Activated CD4-positive, CD25-positive, alpha-beta regulatory T cell treated with anti-CD3 and anti-CD28 coated beads, Interleukin-2, amount 50 U/mL, for 16 hours (primary cell): ENCODE data around the gene CKB.
A peak's percentile ranks its signal among the peaks of the same experiment; 100 is the strongest.

Source experiments
- DNase-seq: peaks from one replicate; pipeline ENCODE4 v3.0.0-alpha.2; 2020; ENCODE audit warnings: low read depth, low spot score

CKB gene

DNA sequence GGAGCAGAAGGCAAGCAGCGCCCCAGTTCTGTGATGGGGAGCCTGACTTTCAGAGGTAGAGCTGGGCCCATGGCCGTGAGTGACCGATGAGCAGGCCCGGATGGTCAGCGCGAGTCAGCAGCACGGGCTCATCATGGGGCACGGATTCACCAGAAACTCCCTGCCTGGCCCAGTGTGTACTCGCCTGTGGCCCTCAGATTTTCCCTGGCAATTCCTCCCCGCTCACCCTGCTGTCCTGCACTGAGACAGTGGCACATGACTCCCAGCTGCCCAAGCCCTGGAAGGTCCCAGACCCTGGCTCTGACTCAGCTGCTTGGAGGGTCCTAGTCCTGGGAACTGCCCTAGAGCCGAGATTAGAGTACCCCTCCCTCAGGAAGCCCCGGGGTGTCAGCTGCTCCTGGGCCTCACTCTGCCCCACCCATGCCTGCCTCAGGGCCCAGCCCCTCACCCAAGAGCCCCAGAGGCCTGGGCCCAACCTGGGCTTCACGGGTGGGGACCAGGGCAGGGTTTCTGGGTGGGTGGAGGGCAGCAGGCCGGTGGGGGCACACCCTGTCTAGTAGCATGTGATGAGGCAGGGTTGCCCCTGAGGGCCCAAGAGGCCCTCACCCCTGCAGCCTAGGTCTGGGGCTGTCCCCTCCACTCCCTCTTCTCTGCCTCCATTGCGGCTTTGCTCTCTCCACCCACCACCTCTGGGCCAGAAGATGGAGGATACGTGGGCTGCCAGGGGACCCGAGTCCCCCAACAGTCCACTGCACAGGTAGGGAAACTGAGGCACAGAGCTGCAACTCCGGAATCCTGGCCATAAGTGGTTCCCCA is 14.8 kb upstream of the CKB start:
- no peak for DNase-seq

DNA sequence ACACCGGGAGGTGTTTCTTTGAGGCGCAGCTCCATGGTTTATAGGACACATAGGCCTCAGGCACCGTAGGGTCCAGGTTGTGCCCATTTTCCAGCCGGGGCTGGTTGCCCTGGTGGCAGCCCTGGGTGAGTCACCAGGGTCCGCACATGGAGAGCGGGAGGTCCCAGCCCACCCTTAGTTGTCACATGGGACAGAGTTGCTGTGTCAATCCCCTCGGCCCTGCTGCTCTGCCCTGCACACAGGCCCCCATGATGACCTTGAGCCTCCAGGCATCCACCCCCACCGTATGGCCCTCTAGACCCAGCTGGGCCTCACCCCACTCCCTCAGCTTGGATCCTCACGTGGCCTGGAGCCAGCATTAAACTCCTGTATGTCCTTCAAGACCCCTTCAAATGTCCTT is 14.1 kb upstream of the CKB start:
- no peak for DNase-seq

DNA sequence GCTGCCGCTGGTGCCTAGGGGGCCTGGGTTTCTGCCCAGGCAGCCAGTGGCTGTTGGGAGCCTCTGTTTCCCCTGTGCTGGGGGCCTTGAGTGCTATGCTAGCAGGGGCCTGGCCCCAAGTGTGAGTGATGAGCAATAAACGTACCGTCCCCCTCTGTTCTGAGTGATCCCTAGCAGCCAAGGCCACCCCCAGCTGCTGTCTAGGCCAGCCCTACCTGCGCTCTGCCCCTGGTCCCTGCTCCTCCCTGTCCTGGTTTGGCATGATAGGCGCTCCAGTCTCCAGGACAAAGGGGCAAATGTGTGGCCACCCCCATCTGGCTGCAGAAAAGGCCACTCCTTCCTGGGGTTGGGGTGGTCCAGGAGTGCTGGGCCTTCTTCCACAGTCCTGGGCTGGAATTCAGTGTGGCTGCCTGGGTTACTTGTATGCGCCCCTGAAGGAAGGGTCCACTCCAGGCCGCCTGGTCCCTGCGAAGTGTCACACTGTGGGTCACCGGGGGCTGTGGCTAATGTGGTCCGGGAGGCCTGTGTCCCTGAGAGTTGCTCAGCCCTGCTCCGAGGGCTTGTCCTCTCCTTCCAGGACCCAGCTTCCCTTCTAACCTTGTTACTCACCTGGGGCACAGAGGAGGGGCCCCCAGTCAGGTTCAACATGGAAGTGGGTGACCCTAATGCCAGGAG is 13.4 kb upstream of the CKB start:
- DNase-seq: no peak

DNA sequence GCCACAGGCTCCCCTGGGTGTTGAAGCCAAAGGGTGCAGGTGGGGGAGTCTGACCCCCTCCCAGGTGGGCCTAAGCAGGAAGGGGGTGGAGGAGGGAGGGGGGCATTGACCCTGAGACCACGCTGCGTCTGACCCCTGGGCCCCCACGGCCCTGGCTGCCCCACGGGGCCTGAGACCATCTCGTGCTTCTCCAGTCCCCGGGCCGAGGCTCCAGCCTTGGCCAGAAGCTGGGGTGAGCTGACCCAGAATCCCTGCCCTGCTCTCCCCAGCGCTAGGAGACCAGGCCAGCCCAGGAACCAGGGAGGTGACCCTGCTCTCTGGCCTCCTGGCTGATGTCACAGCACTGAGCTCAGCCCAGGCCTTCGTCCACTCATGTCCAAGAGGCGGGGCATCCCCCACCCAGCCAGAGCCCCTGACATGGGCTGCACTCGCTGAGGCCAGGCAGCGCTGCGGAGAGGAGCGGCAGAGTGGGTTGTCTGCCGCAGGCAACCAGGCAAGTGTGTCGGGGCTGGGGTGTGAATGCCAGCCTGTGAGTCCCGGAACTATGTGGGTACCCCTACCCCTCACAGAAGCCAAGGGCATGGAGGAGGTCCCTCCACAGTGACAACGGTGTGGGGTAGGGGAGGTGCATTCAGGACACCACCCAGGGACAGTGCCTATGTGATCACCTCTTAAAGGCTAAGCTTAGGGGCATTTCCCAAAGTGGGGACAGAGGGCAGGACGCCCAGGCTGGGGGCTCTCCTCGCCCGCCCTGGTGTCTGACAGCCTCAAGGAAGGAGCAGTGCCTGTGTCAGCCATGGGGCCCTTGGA is 12.7 kb upstream of the CKB start:
- no peak for DNase-seq

DNA sequence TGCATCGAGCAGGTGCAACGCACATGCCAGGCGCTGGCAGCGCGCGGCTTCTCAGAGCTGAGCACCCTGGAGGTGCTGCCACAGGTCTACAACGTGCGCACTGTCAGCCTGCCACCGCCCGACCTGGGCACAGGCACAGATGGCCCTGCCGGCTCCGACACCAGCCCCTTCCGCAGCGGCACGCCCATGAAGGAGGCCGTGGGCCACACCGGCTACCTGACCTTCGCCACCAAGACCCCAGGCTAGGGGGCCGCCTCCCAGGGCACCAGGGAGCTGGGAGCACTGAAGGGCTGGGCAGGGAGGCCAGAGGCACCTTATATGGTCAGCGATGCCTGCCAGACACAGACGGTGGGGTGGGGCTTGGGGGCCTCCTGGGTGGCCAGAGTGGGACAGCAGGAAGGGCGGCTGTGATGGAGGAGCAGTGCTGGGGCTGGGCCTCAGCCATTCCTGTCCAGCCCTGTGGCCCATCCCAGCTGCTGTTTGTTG is 12.0 kb upstream of the CKB start:
- DNase-seq: no peak

DNA sequence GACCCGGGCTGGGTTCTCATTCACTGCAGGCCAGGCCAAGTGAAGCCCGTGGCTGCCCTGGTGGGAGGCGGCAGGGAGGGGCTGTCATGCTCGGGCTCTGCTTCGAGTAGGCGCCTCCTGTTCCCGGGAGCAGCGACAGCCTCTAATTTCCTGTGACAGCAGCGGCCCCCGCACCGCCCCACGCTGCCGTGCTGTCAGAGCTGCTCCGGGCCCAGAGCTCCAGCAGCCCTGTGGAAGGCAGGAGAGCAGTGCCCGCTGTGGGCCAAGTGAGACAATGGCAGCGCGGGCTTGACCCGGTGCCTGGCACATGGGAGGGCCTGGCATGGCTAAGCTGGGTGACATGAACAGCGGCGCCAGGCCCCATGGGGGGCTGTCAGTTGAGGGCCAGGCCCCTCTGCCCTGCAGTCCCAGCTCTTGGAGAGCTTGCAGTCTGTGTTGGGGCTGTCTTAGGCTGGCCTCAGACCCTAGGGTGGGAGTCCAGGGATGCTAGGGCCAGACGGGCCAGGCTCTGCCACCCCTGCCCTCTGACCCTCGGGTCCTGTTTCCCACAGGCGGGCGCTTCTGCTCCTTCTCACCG is 11.5 kb upstream of the CKB start:
- DNase-seq: no peak

DNA sequence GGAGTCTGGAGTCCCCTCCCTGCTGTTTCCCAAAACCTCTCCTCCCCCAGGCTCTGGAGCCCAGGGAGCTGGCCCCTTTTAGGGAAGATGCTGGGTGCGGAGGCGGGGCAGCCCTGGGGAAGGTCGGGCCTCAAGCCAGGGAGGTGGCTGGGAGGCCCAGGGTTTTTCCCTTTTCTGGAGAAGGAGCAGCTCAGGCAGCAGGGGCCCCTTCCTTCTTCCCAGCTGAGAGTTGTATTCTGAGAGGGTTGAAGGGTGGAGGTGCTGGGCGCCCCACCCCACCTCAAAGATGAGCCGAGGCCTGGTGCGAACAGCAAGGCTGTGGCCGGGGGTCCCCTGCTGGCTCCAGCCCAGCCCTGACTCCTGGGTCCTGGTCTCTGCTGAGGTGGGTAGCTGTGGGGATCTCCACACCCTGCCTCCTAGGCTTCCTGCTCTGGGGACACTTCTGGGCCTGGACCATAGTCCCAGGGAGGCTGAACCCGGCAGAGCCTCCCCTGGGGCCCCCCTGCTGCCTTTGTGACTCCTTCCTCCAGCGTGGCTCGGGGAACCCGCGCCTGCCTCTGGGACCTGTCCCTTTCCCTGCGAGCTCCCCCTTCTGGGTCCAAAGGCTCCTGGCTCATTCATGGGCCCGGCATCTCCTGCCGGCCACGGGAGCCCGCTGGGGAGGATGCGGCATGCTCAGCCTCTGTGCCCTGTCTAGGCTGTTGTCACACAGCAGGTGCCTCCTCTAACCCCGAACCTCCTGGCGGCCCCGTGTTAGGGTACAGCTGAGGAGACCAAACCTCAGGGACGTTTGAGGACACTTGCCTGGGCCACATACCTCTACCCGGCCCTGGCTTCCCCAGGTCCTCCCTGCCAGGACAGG is 10.7 kb upstream of the CKB start:
- DNase-seq: no peak

DNA sequence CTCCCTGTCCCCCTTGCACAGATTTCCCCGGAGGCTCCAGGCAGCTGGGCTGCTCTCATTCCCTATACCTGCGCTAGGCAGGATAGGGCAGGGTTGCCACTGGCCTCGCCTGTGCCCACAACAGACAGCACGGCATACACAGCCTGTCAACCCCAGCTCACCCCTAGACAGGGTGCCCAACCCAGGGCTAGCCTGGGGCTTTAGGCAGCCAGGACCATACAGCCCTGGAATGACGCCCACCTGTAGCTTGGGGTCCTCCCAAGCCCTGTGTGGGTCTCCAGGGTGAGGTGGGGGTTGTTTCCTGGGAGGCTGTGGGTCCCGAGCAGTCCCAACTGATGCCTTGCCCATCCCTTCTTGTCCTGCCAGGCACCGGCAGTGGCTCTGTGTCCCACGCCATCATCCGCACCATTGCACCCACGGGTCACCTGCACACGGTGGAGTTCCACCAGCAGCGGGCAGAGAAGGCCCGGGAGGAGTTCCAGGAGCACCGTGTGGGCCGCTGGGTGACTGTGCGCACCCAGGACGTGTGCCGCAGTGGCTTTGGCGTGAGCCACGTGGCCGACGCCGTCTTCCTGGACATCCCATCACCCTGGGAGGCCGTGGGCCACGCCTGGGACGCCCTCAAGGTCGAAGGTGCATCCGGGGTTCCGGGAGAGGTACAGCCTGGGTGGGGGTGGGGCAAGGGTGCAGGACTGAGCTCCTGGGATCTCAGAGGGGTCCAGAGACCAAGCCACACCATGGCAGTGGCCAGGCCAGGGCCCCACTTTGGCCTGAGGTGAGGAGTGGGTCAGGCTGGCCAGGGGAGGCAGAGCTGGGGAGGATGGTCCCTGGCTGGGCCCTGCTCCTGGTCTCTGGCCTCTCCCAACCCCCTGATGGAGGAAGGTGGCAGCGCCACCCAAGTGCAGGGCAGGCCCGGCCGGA is 9.8 kb upstream of the CKB start:
- no peak for DNase-seq

DNA sequence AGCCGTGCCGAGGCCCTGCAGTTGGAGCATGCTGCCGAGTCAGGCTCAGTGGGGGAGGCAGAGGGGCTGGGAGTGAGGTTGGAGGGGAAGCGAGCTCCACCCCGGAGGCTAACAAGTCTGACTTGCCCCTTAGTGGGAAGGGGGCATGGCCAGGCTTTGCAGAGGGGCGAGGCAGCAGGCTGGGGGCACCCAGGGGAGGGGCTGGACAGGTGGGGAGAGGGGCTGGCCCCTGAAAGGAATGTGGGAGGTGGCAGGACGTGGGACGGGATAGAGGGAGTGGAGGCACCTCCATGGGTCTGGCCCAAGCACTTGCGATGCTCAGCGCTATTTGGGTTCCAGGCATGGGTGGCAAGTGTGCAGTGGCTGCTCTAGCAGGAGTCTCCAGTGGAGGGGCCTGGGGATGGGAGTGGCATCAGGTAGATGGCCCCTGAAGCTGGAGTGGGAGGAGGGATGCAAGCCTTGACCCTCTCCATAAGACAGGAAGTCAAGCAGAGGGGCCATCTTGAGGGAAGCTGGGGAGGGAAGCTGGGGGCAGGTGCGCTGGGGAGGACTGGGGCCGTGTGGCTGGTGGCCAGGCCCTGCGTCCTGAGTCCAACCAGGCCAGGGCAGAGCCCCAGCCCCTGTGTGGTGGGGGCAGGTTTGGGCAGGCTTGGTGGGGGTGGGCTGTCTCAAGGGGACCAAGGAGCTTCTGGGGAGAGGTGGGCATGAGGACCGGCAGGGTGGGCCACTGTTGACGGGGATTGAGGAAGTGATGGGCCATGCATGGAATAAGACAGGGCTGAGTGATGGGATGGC is 9.0 kb upstream of the CKB start:
- DNase-seq: no peak

DNA sequence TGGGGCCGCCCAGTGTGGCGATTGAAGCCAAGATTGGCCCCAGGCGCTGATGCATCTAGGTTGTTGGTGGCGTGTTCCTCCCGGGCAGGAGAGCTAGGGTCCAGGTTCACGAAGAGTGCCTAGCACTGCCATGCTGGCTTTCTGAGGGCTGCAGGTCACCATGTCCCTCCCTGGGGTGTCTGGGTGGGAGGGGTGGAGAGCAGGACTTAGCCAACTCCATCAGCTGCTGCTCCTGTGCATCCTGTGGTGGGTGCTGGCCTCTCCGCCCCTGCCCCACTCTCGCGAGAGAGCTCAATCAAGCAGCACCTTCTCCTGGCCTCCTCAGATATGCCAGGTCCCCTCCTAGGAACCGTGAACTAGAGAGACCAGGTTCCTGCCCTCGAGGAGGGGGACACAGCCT is 8.2 kb upstream of the CKB start:
- no peak for DNase-seq

DNA sequence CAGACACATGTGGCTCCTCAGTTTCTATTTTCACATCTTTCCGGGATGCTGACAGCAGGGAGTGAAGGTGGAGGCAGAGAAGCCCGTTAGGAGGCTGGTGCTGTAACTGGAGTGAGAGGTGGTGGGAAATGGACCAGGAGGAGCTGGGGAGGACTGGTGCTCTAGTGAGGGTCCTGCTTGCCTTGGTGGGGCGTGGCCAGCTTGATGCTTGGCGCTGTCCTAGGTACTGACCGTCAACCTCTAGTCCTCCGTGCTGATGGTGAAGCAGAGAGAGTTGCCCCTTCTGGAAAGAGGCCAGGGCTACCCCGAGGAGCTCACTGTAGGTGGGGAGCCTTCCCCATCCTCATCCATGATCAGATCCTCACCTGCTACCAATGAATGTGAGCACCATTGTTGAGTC is 7.8 kb upstream of the CKB start:
- no peak for DNase-seq

DNA sequence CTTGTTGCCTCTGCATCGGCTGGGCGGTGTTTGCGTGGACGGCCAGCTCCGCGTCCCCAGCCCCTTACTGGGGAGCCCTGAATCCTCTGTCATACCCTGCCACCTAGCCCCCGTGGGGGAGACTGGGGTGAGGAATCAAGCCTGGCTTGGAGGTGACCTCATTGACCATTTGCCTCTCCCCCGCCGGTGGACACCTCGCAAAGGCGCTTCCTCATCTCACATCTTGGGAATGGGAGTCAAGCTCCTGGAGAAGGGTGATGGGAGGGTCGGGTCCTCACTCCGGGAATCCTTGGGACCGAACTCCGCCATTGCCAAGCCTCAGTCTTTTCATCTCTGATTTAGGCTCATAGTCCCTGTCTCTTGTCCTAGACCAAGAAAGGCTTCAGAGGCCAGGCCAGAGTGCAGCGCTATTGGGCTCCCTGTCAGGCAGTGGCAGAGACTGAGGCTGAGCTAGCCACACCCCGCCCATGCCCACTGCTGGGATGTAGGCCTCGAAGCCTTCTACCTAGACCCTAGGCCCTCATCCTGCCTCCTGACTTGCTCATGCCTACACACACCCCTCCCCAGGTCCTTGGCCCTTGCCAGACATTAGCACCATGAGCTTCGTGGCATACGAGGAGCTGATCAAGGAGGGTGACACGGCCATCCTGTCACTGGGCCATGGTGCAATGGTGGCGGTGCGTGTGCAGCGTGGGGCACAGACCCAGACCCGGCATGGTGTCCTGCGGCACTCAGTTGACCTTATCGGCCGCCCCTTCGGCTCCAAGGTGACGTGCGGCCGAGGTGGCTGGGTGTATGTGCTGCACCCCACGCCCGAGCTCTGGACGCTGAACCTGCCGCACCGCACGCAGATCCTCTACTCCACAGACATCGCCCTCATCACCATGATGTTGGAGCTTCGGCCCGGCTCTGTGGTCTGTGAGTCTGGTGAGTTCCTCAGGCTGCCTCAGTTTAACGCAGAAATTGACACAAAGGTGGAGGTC is 7.0 kb upstream of the CKB start:
- DNase-seq: no peak

DNA sequence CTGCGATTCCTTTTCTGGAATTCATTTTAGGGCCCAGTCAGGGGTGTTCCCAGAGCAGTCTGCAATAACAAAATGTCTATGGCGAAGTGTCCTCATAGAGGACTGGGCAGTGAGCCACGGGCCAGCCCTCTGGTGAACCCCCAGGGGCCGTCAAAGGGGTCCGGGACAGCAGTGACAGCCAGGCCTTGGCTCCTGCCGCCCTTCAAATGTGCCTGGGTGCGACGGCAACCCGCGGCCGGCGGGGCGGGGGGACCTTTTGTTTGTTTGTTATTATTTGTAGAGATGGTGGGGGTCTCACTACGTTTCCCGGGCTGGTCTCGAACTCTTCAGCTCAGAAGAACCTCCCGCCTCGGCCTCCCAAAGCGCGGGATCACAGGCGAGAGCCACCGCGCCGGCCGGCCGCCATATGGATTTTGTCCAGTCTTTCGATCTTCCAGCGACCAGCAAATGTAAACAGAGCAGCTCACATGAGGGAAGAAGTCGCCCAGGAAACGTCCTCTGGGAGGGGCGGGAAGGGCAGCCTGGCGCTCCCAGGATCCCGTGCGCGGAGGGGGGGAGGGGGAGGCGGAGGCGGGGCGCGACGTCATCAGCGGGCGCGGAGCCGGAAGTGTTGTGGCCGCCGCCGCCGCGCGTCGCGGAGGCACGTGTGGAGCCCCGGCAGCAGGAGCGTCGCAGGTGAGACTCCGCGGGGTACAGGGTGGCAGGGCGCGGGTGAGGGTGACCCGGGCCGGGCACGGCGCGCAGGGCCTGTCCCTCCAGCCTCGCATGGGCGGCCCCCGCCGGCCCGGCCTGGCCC is 6.2 kb upstream of the CKB start, which contains the start of gene TRMT61A:
Gene TRMT61A, plus strand, starts transcription at position 610 of the 796 bp plus-strand sequence. CDS start 783 bp downstream, outside the sequence.
- DNase-seq: peak; percentile 58

DNA sequence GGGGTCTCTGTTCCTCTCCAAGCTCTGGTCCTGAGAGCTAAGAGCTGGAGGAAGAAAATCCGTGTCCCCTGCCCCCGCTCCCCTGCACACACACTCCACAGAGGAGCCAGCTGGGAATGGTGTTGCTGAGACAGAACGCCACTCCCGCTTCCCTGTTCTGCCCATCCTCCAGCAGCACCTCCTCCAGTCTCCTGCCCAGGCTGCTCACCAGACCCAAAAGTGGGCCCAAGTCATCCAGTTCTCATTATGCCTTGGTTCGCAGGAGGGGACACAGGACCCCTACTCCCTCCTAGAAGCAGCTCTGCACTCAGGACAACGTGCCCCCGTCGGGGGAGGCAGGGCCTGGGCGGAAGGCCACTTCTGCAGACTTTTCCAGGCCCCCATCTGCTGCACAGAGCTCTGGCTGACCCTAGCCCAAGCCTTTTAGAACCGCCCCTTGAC is 5.5 kb upstream of the CKB start:
- no peak for DNase-seq

DNA sequence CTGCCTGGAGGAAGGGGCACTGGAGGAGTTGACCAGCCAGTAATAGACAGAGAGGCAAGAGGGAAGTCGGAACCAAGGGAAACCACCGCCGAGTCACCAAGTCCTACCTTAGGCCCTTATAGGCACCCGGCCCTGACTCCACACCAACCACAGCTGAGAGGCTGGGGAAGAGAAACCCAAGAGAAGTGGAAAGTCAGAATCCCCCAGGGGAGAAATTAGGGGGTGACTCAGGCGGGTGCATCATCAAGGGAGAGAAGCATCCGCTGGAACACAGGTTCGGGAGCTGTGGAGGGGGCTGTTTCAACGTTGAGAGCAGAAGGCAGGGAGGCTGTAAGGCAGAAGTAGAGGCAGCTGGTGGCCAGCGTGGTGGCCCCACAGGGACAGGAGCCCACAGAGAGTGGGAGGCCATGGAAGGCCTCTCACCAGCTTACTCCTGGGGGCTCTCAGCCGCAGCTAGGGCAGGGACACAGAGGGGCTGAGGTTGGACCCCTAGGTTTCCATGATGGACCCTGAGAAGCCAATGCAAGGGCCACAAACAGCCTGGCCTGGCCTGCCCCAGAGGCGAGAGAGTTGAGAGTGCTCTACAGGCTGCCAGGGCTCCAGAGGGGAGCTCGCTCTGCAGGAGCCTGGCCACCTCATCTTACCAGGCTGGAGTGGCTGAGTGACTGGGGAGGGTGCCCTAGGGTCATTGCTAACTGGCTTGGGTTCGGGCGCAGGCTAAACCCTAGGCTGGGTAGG is 4.9 kb upstream of the CKB start:
- DNase-seq: no peak

DNA sequence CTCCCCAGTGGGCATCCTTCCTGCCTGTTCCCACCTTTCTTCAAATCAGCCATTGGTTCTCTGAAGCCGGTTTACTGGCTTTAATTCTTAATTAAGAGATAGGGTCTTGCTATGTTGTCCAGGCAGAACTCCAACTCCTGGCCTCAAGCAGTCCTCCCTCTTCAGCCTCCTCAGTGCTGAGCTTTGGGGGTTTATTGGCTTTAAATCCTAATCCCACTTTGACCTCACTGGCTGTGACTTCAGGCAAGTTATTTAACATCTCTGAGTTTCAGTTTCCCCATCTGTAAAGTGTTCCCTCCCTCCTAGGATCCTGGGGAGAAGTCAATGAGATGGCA is 4.3 kb upstream of the CKB start:
- DNase-seq: no peak
